HepG2 (cell line): ENCODE data around the gene PKLR. TPM values are rescaled to one million over a fixed set of nuclear protein-coding genes. Genes with fewer than 3 reads are reported as not detected.

ENCODE experiments used
- ERF ChIP-seq: IDR thresholded peaks from 2 replicates; pipeline ENCODE4 v1.6.1; 2018; ENCODE audit warnings: missing biosample characterization, missing genetic modification reagents
- HIVEP1 ChIP-seq: sonication (generic); formaldehyde crosslinking; IDR thresholded peaks from 2 replicates; pipeline ENCODE4 v1.4.0; 2020; ENCODE audit warnings: mild to moderate bottlenecking, missing genetic modification reagents
- HMGXB3 ChIP-seq: sonication (generic); formaldehyde crosslinking; IDR thresholded peaks from 2 replicates; pipeline ENCODE4 v1.4.0; 2020; ENCODE audit warnings: missing genetic modification reagents, borderline replicate concordance
- MLX ChIP-seq: IDR thresholded peaks from 2 replicates; pipeline ENCODE4 v1.6.1; 2016
- MYPOP ChIP-seq: sonication (generic); formaldehyde crosslinking; IDR thresholded peaks from 2 replicates; pipeline ENCODE4 v1.8.1; 2023; ENCODE audit warnings: mild to moderate bottlenecking, moderate library complexity, missing genetic modification reagents
- RFXANK ChIP-seq: IDR thresholded peaks from 2 replicates; pipeline ENCODE4 v1.6.1; 2016
- USF2 ChIP-seq, 2 experiments: sonication (generic) in 1 of 2; formaldehyde crosslinking in 1 of 2; IDR thresholded peaks; 2 replicates each; pipeline versions ENCODE4 v1.5.1 to v1.6.1; 2011 to 2020; ENCODE audit warnings: borderline replicate concordance in 1 of 2, low read depth in 1 of 2, low read length in 1 of 2, mild to moderate bottlenecking in 1 of 2, missing genetic modification reagents in 1 of 2, moderate library complexity in 1 of 2
- ZBTB21 ChIP-seq: sonication (generic); formaldehyde crosslinking; IDR thresholded peaks from 2 replicates; pipeline ENCODE4 v1.4.0; 2020; ENCODE audit warnings: missing genetic modification reagents
- ZC3H4 ChIP-seq: sonication (generic); formaldehyde crosslinking; IDR thresholded peaks from 2 replicates; pipeline ENCODE4 v1.4.0; 2020; ENCODE audit warnings: missing genetic modification reagents, borderline replicate concordance
- ZFX ChIP-seq: sonication (generic); formaldehyde crosslinking; IDR thresholded peaks from 2 replicates; pipeline ENCODE4 v1.4.0; 2020; ENCODE audit warnings: mild to moderate bottlenecking, low read depth, missing genetic modification reagents, moderate library complexity
- ZNF256 ChIP-seq: sonication (generic); formaldehyde crosslinking; conservative IDR thresholded peaks from 2 replicates; pipeline ENCODE4 v1.4.0; 2020; ENCODE audit warnings: missing genetic modification reagents
- ZNF574 ChIP-seq: sonication (generic); formaldehyde crosslinking; IDR thresholded peaks from 2 replicates; pipeline ENCODE4 v1.4.0; 2020; ENCODE audit warnings: missing genetic modification reagents
- ZNF777 ChIP-seq: sonication (generic); formaldehyde crosslinking; IDR thresholded peaks from 2 replicates; pipeline ENCODE4 v1.4.0; 2020; ENCODE audit warnings: missing genetic modification reagents
- polyA plus RNA-seq, 8 experiments: library from polyadenylated mRNA; depleted of rRNA in 3 of 8; stranded (reverse) in 7 of 8; unstranded in 1 of 8; fragments of >200 nt; fragmentation: Illumina TruSeq in 4 of 8; extraction: Trizol in 4 of 8; gene quantifications; 2 replicates each; pipeline versions ENCODE4 v1.2.1 to v1.2.3, GENCODE V29; 2011 to 2016; ENCODE audit warnings: low read depth in 4 of 8, missing spikeins in 1 of 8, mixed read lengths in 1 of 8; ENCODE audit not compliant: insufficient read depth in 1 of 8
- total RNA-seq, 5 experiments: library from RNA; depleted of rRNA; stranded (reverse); fragments of >200 nt; fragmentation: Illumina TruSeq; extraction: Trizol; gene quantifications; 2 replicates each; pipeline ENCODE4 v1.2.3, GENCODE V29; 2016; ENCODE audit warnings: low read depth in 1 of 5

PKLR gene
- total and polyA plus RNA-seq, 2 of the 13 experiments (the other 11 are each of a cell fraction or from before 2014, with no cell fraction given): 10.3 to 29.3 TPM

- TF ChIP-seq ZNF256 (CRISPR knock-in tag) (no peak), HMGXB3 (CRISPR knock-in tag) (0 out of 2 replicates have a peak, but pooled peaks have one; percentile 42), ZNF574 (CRISPR knock-in tag) (peak; percentile 40; the same call in 1 of the 2 replicates), ERF (CRISPR knock-in tag) (no peak), MLX (CRISPR knock-in tag) (no peak), HIVEP1 (CRISPR knock-in tag) (peak; percentile 88), ZBTB21 (CRISPR knock-in tag) (no peak), ZNF777 (CRISPR knock-in tag) (peak; percentile 41; the same call in 1 of the 2 replicates), ZC3H4 (CRISPR knock-in tag) (no peak), RFXANK (no peak), USF2 (IDR thresholded peaks at IDR 0.05; ENCODE audit: low read depth, low read length) (peak; percentile 93), USF2 (CRISPR knock-in tag; IDR thresholded peaks at IDR 0.05; ENCODE audit: borderline replicate concordance) (peak; percentile 99; the same call in 1 of the 2 replicates), ZFX (CRISPR knock-in tag) (peak; percentile 85), MYPOP (CRISPR knock-in tag) (peak; percentile 57)
These were observed 22.9 kb upstream of the PKLR start (continued) for GRCh38 chr1:155324037-155324716.
